Left lung (tissue), 10 donors: ENCODE data around the gene TFAP2B. TPM values are rescaled to one million over a fixed set of nuclear protein-coding genes. Genes with fewer than 3 reads are reported as not detected.
A peak's percentile ranks its signal among the peaks of the same experiment; 100 is the strongest.

Experiments
- ATAC-seq: fragments of 200-7000 bp; cut with Tn5 transposase; one replicate; pipeline ENCODE4 v1.9.1; 2020; ENCODE audit warnings: moderate library complexity
- DNase-seq, 4 donors: peaks; one replicate each; pipeline ENCODE4 v3.0.0-alpha.2; 2013 to 2020
- H3K27ac ChIP-seq, 2 donors: fragments of 200-600 bp; sonication (generic) in 1 of 2; one replicate each; pipeline versions ENCODE4 v1.5.0 to v1.8.0; 2020 to 2021
- H3K27me3 ChIP-seq, 2 donors: fragments of 200-600 bp; sonication (generic) in 1 of 2; one replicate each; pipeline versions ENCODE4 v1.5.0 to v1.8.0; 2020 to 2021
- H3K36me3 ChIP-seq, 2 donors: fragments of 200-600 bp; sonication (generic) in 1 of 2; one replicate each; pipeline versions ENCODE4 v1.5.0 to v1.8.0; 2020 to 2021
- H3K4me1 ChIP-seq, 2 donors: fragments of 200-600 bp; one replicate each; pipeline ENCODE4 v1.8.0; 2021
- H3K4me3 ChIP-seq, 2 donors: fragments of 200-600 bp; sonication (generic) in 1 of 2; one replicate each; pipeline versions ENCODE4 v1.5.0 to v1.8.0; 2020 to 2021; ENCODE audit warnings: mild to moderate bottlenecking in 1 of 2
- H3K9me3 ChIP-seq, 2 donors: fragments of 200-600 bp; sonication (generic) in 1 of 2; one replicate each; pipeline versions ENCODE4 v1.5.0 to v1.8.0; 2020 to 2021
- intact Hi-C, 2 donors: fragments of 100-400 bp; cut with DNase I; formaldehyde crosslinking; loops; one replicate each; pipeline versions ENCODE4 v1.11.2 to v1.14.2; 2022
- polyA plus RNA-seq, 6 donors: library from polyadenylated mRNA; unstranded; fragments of 120-200 nt; gene quantifications; one replicate each; pipeline ENCODE4 v1.2.1, GENCODE V29; 2013; ENCODE audit not compliant: insufficient read length in 6 of 6
- total RNA-seq, 2 donors: library from RNA; stranded (reverse); fragmentation: NEBNext Ultra II Directional; extraction: Animal tissue kit (Norgen Biotek cat#: 25700); gene quantifications; one replicate each; pipeline ENCODE4 v1.2.1, GENCODE V29; 2021
- TF ChIP-seq, protein P1 (sequence below), 2 donors: fragments of 200-600 bp; sonication (generic) in 1 of 2; IDR thresholded peaks; one replicate each; pipeline versions ENCODE4 v1.5.0 to v1.8.0; 2021; ENCODE audit warnings: antibody characterized with exemption in 2 of 2
- donor health status: DM: no; HTN: yes; CAD: no.
- donor health status: DM: no; HTN: no; CAD: no.

TFAP2B gene
- total and polyA plus RNA-seq, 8 donors: 0.04 to 0.82 (median 0.08) TPM; not detected in 4

DNA sequence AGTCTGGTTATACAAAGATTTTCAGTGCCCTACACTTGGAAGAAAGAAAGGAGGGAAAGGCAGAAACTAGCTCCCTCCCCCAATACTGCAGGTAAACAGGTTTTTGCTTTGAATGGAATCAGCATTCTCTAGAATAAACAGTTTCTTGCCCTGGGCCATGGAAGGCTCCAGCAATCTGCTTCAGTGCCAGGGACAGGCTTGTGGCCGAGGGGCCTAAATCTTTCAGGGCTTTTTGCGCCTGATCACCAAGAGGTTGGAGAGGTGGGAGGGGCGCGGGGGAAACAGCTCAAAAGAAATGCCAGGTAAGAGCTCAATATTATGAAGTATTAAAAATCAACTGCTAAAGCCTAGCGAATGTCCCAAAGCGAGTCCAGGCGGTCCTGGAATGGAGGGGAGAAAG lies 23.8 kb downstream of the TFAP2B start:
- intact Hi-C loops: no loop called here
- Histone ChIP-seq H3K9me3 (no peaks in the 10 kb centered on the region), H3K27ac (no peak overlapping the region), H3K36me3 (no peaks in the 10 kb centered on the region), H3K27me3 (peaks cover 92 to 100% of the 10 kb centered on the region in 2 donors), H3K4me3 (no peak overlapping the region), H3K4me1 (no peaks in the 10 kb centered on the region)
- TF ChIP-seq, protein P1, sequence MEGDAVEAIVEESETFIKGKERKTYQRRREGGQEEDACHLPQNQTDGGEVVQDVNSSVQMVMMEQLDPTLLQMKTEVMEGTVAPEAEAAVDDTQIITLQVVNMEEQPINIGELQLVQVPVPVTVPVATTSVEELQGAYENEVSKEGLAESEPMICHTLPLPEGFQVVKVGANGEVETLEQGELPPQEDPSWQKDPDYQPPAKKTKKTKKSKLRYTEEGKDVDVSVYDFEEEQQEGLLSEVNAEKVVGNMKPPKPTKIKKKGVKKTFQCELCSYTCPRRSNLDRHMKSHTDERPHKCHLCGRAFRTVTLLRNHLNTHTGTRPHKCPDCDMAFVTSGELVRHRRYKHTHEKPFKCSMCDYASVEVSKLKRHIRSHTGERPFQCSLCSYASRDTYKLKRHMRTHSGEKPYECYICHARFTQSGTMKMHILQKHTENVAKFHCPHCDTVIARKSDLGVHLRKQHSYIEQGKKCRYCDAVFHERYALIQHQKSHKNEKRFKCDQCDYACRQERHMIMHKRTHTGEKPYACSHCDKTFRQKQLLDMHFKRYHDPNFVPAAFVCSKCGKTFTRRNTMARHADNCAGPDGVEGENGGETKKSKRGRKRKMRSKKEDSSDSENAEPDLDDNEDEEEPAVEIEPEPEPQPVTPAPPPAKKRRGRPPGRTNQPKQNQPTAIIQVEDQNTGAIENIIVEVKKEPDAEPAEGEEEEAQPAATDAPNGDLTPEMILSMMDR (IDR thresholded peaks at IDR 0.05): no peak
- no peak for DNase-seq
- ATAC-seq: no peak

DNA sequence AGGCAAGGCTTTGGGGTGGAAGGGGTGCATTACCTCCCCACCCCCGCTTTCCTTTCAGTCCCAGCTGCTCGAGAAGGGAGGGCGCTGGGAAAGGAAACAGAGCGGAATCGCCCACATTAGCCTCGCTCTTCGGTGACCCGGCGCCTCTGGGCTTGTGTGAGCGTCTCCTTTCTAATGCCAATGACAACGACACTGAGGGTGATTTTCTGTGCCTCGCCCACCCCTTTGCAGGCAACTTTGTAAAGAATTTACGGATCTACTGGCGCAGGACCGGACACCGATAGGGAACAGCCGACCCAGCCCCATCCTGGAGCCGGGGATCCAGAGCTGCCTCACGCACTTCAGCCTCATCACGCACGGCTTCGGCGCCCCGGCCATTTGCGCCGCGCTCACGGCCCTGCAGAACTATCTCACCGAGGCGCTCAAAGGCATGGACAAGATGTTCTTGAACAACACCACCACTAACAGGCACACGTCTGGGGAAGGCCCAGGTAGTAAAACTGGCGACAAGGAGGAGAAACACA lies 24.3 kb downstream of the TFAP2B start:
- intact Hi-C loops: no loop called here
- TF ChIP-seq, protein P1 (IDR thresholded peaks at IDR 0.05): no peak
- no peaks in the 10 kb centered on the region for H3K4me1 ChIP-seq
- H3K27ac ChIP-seq: no peak overlapping the region
- H3K36me3 ChIP-seq: no peaks in the 10 kb centered on the region
- DNase-seq (peak in 1 of 4 donors; percentile 62), ATAC-seq (no peak)
- peaks cover 92 to 100% of the 10 kb centered on the region in 2 donors for H3K27me3 ChIP-seq
- no peaks in the 10 kb centered on the region for H3K9me3 ChIP-seq
- H3K4me3 ChIP-seq: no peak overlapping the region

DNA sequence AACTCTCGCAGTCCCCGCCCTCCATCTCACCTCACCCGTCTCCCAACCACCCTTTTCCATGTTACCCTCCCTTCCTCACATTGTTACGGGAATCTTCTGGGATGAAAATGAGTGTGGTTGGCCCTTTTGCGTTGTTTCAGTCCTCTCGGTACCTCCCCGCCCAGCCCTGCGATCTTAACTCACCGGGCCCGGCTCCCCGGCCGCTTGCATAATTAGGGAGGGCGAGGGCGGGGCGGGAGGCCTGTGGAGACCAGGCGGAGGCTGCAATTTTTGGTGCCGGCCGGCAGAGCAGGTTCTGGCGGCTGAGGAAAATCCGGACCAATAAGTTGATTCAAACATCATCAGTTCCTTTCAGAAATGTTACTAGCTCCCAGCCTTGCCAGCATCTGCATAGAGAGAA lies 25.2 kb downstream of the TFAP2B start:
- H3K27ac ChIP-seq: no peak overlapping the region
- TF ChIP-seq, protein P1 (IDR thresholded peaks at IDR 0.05): no peak
- H3K36me3 ChIP-seq: no peaks in the 10 kb centered on the region
- peaks cover 91 to 100% of the 10 kb centered on the region in 2 donors for H3K27me3 ChIP-seq
- no peaks in the 10 kb centered on the region for H3K9me3 ChIP-seq
- no peak overlapping the region for H3K4me3 ChIP-seq
- intact Hi-C loops: no loop called here
- ATAC-seq (no peak), DNase-seq (peak in 1 of 4 donors; percentile 79)
- H3K4me1 ChIP-seq: no peaks in the 10 kb centered on the region

DNA sequence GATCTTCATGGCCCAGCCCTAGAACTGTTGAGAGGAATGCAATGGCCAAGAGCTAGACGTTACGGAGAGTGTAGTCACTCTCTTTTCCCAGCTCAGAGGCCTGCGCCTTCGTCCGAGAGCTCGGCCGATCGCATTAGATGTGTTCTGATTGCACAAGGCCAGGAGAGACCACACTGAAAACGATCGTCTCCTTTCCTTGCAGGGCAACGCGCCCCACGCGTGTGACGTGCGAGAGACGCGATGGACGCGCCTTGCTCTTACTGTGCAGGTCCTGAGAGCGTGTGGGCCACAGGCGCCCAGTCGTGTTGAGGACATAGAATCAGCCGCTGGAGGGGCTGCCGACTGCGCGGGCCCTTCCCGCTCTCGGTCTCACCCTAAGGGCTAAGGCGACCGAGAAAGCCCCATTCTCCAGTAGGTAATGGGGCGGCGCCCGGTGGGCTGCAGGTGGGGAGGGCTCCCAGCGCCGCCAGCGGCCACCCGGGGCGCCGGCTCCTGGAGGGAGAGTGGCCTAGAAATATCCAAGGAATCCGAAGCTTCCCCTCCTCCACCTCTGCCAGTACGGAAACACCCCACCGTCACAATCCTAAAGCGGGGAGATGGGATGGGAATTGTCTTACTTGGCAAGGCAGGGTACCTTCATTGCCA lies 26.9 kb downstream of the TFAP2B start:
- TF ChIP-seq, protein P1 (IDR thresholded peaks at IDR 0.05): no peak
- H3K9me3 ChIP-seq: no peaks in the 10 kb centered on the region
- intact Hi-C loops: no loop called here
- peak in 1 of 4 donors; percentile 61 for DNase-seq
- H3K4me1 ChIP-seq: no peaks in the 10 kb centered on the region
- H3K4me3 ChIP-seq: no peak overlapping the region
- no peaks in the 10 kb centered on the region for H3K36me3 ChIP-seq
- H3K27ac ChIP-seq: no peak overlapping the region
- peaks cover 97 to 100% of the 10 kb centered on the region in 2 donors for H3K27me3 ChIP-seq
- no peak for ATAC-seq

DNA sequence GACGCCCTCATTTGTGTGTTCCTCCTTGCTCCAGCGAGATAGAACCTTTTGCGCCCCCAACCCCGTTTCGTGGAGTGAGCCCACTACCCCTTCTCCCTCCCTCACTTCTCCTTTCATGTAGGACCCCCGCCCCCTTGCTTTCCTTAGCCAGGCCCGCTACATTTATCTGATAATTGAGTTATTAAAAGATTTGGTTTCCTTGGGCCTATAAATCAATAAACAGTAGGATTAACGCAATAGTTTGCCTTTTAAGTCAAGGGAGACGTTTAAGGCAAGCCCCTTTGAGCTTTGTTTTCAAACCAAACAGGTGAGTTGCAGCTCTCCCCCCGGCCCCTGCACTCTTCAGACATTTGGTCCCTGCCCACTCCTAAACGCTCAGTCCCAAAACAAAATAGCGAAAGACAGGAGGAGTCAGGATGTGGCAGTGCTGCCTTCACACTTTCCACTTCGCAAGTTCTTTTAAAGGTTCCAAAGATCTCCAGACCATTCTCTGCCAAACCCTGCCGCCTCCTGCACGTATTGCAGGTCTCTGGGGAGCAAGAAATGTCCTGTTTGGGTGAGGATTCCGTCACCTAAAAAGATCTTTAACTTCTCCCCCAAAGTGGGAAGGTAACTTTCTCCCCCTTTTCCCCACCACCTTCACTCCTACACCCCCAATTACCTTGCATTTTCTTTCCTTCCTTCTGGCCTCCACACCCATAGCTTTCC lies 27.6 kb downstream of the TFAP2B start:
- TF ChIP-seq, protein P1 (IDR thresholded peaks at IDR 0.05): no peak
- intact Hi-C loops: no loop called here

More for the DNA sequence above, 27.6 kb downstream of the TFAP2B start:
- peaks cover 98 to 100% of the 10 kb centered on the region in 2 donors for H3K27me3 ChIP-seq
- no peak for ATAC-seq
- H3K27ac ChIP-seq: no peak overlapping the region
- H3K9me3 ChIP-seq: no peaks in the 10 kb centered on the region
- no peaks in the 10 kb centered on the region for H3K4me1 ChIP-seq
- no peak overlapping the region for H3K4me3 ChIP-seq
- H3K36me3 ChIP-seq: no peaks in the 10 kb centered on the region
- DNase-seq: no peak
